ENCODE measurements around the gene SRP72. TPM values are rescaled to one million over a fixed set of nuclear protein-coding genes. Genes with fewer than 3 reads are reported as not detected.
"Not testable (repeated sequence)": the region's sequence is repeated elsewhere in the genome, so short reads cannot be mapped to it uniquely, and the experiment has no call there.

The SRP72 gene
- 155 TPM for polyA plus RNA-seq (ENCODE audit: insufficient read length)
- long read RNA-seq, donor 1, full-length matches to known transcripts, result 29 of 75 reads
- long read RNA-seq, donor 1, partial matches to known transcripts, result 46 of 75 reads
- long read RNA-seq, donor 1, other reads (novel, unspliced or antisense), result 0 of 75 reads
- long read RNA-seq, donor 2, full-length matches to known transcripts, result 14 of 65 reads
- long read RNA-seq, donor 2, partial matches to known transcripts, result 51 of 65 reads
- long read RNA-seq, donor 2, other reads (novel, unspliced or antisense), result 0 of 65 reads
- long read RNA-seq, donor 3, full-length matches to known transcripts, result 9 of 27 reads
- long read RNA-seq, donor 3, partial matches to known transcripts, result 18 of 27 reads
- long read RNA-seq, donor 3, other reads (novel, unspliced or antisense), result 0 of 27 reads
- long read RNA-seq, donor 4, partial matches to known transcripts, result 0 of 2 reads
- long read RNA-seq, donor 4, other reads (novel, unspliced or antisense), result 0 of 2 reads
- long read RNA-seq, donor 5, full-length matches to known transcripts, result 19 of 42 reads
- long read RNA-seq, donor 5, partial matches to known transcripts, result 23 of 42 reads
- long read RNA-seq, donor 5, other reads (novel, unspliced or antisense), result 0 of 42 reads
- long read RNA-seq, donor 6, full-length matches to known transcripts, result 5 of 89 reads
- long read RNA-seq, donor 6, partial matches to known transcripts, result 84 of 89 reads
- long read RNA-seq, donor 6, other reads (novel, unspliced or antisense), result 0 of 89 reads
- long read RNA-seq, donor 7, full-length matches to known transcripts, result 25 of 72 reads
- long read RNA-seq, donor 7, partial matches to known transcripts, result 47 of 72 reads
- long read RNA-seq, donor 7, other reads (novel, unspliced or antisense), result 0 of 72 reads
- long read RNA-seq, donor 8, full-length matches to known transcripts, result 11 of 28 reads
- long read RNA-seq, donor 8, partial matches to known transcripts, result 17 of 28 reads
- long read RNA-seq, donor 8, other reads (novel, unspliced or antisense), result 0 of 28 reads

GRCh38 chr4:56467284-56468096 is at the start of gene SRP72:
Gene SRP72 (plus strand): TSS chr4:56467617. CDS start chr4:56467636, 19 bp downstream.
- peak; percentile 91 for DNase-seq

- no peak for DNase-seq
These were observed 43.2 kb upstream of the SRP72 start for GRCh38 chr4:56424176-56424575.

- no peak for DNase-seq
These were observed 42.5 kb upstream of the SRP72 start for GRCh38 chr4:56424697-56425514.

GRCh38 chr4:56425518-56425917 is 41.9 kb upstream of the SRP72 start:
- DNase-seq, result no peak

GRCh38 chr4:56426273-56426672 is 41.1 kb upstream of the SRP72 start:
- DNase-seq, result no peak

- DNase-seq, result no peak
These were observed 40.2 kb upstream of the SRP72 start for GRCh38 chr4:56427179-56427578.

- DNase-seq, result no peak
These were observed 37.2 kb upstream of the SRP72 start for GRCh38 chr4:56430203-56430602.

- DNase-seq, result no peak
These were observed 34.1 kb upstream of the SRP72 start for GRCh38 chr4:56433280-56433679.

- peak; percentile 26 for DNase-seq
These were observed 32.7 kb upstream of the SRP72 start for GRCh38 chr4:56434599-56435139.

GRCh38 chr4:56435140-56435926 is 32.1 kb upstream of the SRP72 start, which contains the start of gene PPAT:
Gene PPAT (minus strand): TSS chr4:56435615. CDS start chr4:56435477, 138 bp downstream.
- peak; percentile 98 for DNase-seq

- DNase-seq, result no peak
These were observed 28.7 kb upstream of the SRP72 start for GRCh38 chr4:56438766-56439165.

- DNase-seq, result no peak
These were observed 26.4 kb upstream of the SRP72 start for GRCh38 chr4:56440983-56441382.

GRCh38 chr4:56444719-56445118 is 22.7 kb upstream of the SRP72 start:
- no peak for DNase-seq

- DNase-seq, result no peak
These were observed 21.7 kb upstream of the SRP72 start for GRCh38 chr4:56445699-56446098.

GRCh38 chr4:56448301-56448700 is 19.1 kb upstream of the SRP72 start:
- DNase-seq, result no peak

- DNase-seq, result not testable (repeated sequence)
These were observed 17.9 kb upstream of the SRP72 start for GRCh38 chr4:56449475-56449874.

GRCh38 chr4:56450342-56450741 is 17.1 kb upstream of the SRP72 start:
- DNase-seq, result no peak

GRCh38 chr4:56460085-56460484 is 7.3 kb upstream of the SRP72 start:
- DNase-seq, result no peak

- DNase-seq, result no peak
These were observed 5.3 kb upstream of the SRP72 start for GRCh38 chr4:56462157-56462556.

- DNase-seq, result no peak
These were observed 3.7 kb upstream of the SRP72 start for GRCh38 chr4:56463711-56464110.
